HG03521 (cell line): ENCODE measurements around the gene ADAM12.

Source experiments
- ATAC-seq: cut with Tn5 transposase; IDR thresholded peaks from one replicate; pipeline ENCODE4 v1.9.1; 2021; ENCODE audit warnings: mild to moderate bottlenecking, moderate library complexity; ENCODE audit not compliant: unreplicated experiment

Gene ADAM12

GRCh38 chr10:126092366-126093215, 295.7 kb downstream of the ADAM12 start:
- no peak for ATAC-seq

GRCh38 chr10:126090911-126091728, 297.2 kb downstream of the ADAM12 start:
- no peak for ATAC-seq

- no peak for ATAC-seq
Measured at GRCh38 chr10:126090443-126090842, 297.8 kb downstream of the ADAM12 start.

- no peak for ATAC-seq
Measured at GRCh38 chr10:126087796-126088505, 300.3 kb downstream of the ADAM12 start.

- no peak for ATAC-seq
Measured at GRCh38 chr10:126087153-126087680, 301.1 kb downstream of the ADAM12 start.

GRCh38 chr10:126085806-126086205, 302.5 kb downstream of the ADAM12 start:
- no peak for ATAC-seq

- no peak for ATAC-seq
Measured at GRCh38 chr10:126084369-126084768, 303.9 kb downstream of the ADAM12 start.

GRCh38 chr10:126083009-126083408, 305.3 kb downstream of the ADAM12 start:
- ATAC-seq = no peak

GRCh38 chr10:126081841-126082466, 306.3 kb downstream of the ADAM12 start:
- no peak for ATAC-seq

- no peak for ATAC-seq
Measured at GRCh38 chr10:126080879-126081411, 307.3 kb downstream of the ADAM12 start.

GRCh38 chr10:126080291-126080825, 307.9 kb downstream of the ADAM12 start:
- ATAC-seq = no peak

GRCh38 chr10:126075009-126075408, 313.3 kb downstream of the ADAM12 start:
- ATAC-seq = no peak

- ATAC-seq = no peak
Measured at GRCh38 chr10:126074291-126074690, 314.0 kb downstream of the ADAM12 start.

GRCh38 chr10:126073606-126074005, 314.7 kb downstream of the ADAM12 start:
- ATAC-seq = no peak

- no peak for ATAC-seq
Measured at GRCh38 chr10:126072622-126073021, 315.7 kb downstream of the ADAM12 start.

GRCh38 chr10:126070476-126071215, 317.6 kb downstream of the ADAM12 start:
- no peak for ATAC-seq

GRCh38 chr10:126068322-126068721, 320.0 kb downstream of the ADAM12 start:
- ATAC-seq = no peak

GRCh38 chr10:126066456-126066855, 321.8 kb downstream of the ADAM12 start:
- ATAC-seq = no peak

- no peak for ATAC-seq
Measured at GRCh38 chr10:126065751-126066377, 322.4 kb downstream of the ADAM12 start.
